Panc1 (cell line): ENCODE results near the gene KCND3.

Experiments
- CTCF ChIP-seq: fragments of 450-650 bp; IDR thresholded peaks from 2 replicates; pipeline ENCODE4 v1.5.1; 2017; ENCODE audit warnings: mild to moderate bottlenecking
- POLR2AphosphoS5 ChIP-seq: IDR thresholded peaks from 2 replicates; pipeline ENCODE4 v1.6.1; 2012; ENCODE audit warnings: mild to moderate bottlenecking, low read depth, low read length, moderate library complexity
- TF ChIP-seq, protein P1 (sequence below), 2 experiments: IDR thresholded peaks; 2 replicates each; pipeline ENCODE4 v1.6.1; 2011 to 2012; ENCODE audit warnings: low read depth in 2 of 2, control low read depth in 1 of 2, low read length in 1 of 2, mild to moderate bottlenecking in 1 of 2, moderate library complexity in 1 of 2; ENCODE audit not compliant: insufficient read depth in 1 of 2

GRCh38 chr1:111870181-111870580 is 119.3 kb downstream of the KCND3 start:
- no peak for TF ChIP-seq CTCF
- no peak for TF ChIP-seq POLR2AphosphoS5
- TF ChIP-seq, protein P1, sequence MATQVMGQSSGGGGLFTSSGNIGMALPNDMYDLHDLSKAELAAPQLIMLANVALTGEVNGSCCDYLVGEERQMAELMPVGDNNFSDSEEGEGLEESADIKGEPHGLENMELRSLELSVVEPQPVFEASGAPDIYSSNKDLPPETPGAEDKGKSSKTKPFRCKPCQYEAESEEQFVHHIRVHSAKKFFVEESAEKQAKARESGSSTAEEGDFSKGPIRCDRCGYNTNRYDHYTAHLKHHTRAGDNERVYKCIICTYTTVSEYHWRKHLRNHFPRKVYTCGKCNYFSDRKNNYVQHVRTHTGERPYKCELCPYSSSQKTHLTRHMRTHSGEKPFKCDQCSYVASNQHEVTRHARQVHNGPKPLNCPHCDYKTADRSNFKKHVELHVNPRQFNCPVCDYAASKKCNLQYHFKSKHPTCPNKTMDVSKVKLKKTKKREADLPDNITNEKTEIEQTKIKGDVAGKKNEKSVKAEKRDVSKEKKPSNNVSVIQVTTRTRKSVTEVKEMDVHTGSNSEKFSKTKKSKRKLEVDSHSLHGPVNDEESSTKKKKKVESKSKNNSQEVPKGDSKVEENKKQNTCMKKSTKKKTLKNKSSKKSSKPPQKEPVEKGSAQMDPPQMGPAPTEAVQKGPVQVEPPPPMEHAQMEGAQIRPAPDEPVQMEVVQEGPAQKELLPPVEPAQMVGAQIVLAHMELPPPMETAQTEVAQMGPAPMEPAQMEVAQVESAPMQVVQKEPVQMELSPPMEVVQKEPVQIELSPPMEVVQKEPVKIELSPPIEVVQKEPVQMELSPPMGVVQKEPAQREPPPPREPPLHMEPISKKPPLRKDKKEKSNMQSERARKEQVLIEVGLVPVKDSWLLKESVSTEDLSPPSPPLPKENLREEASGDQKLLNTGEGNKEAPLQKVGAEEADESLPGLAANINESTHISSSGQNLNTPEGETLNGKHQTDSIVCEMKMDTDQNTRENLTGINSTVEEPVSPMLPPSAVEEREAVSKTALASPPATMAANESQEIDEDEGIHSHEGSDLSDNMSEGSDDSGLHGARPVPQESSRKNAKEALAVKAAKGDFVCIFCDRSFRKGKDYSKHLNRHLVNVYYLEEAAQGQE (IDR thresholded peaks at IDR 0.05; ENCODE audit: insufficient read depth in 1 of 2, low read depth in 2 of 2, low read length in 1 of 2): no peak
